HG02678 (cell line): ENCODE results near the gene SLC39A7.
A peak's percentile ranks its signal among the peaks of the same experiment; 100 is the strongest.

ENCODE experiments used
- ATAC-seq: cut with Tn5 transposase; IDR thresholded peaks from one replicate; pipeline ENCODE4 v1.9.1; 2021; ENCODE audit warnings: mild to moderate bottlenecking, moderate library complexity; ENCODE audit not compliant: unreplicated experiment

SLC39A7 gene, protein sequence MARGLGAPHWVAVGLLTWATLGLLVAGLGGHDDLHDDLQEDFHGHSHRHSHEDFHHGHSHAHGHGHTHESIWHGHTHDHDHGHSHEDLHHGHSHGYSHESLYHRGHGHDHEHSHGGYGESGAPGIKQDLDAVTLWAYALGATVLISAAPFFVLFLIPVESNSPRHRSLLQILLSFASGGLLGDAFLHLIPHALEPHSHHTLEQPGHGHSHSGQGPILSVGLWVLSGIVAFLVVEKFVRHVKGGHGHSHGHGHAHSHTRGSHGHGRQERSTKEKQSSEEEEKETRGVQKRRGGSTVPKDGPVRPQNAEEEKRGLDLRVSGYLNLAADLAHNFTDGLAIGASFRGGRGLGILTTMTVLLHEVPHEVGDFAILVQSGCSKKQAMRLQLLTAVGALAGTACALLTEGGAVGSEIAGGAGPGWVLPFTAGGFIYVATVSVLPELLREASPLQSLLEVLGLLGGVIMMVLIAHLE

GRCh38 chr6:33200219-33201146, at the start of gene SLC39A7, which contains the start of gene RXRB:
Gene SLC39A7 (plus strand): TSS chr6:33200867. CDS start chr6:33201246, 379 bp downstream.
Gene RXRB (minus strand): TSS chr6:33200665. CDS start chr6:33200476, 189 bp downstream.
- ATAC-seq = peak; percentile 66

DNA sequence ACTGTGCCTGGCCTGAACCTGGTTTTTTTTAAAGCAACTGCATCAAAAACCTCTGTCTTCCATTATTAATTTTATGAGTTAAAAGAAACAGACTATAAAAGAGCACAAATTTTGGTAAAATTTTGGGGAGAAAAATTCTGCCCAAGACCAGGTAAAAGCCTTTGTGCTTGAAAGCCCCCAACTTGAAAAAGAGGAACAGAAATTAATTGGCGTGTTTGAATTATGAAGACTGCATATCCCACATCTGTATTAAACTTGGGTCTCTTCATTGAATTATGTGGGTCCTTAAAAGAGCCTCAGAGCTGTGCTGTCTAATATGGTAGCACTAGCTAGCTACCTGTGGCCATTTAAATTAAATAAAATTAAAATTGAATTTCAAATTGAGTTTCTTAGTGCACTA, 49.6 kb upstream of the SLC39A7 start:
- no peak for ATAC-seq

DNA sequence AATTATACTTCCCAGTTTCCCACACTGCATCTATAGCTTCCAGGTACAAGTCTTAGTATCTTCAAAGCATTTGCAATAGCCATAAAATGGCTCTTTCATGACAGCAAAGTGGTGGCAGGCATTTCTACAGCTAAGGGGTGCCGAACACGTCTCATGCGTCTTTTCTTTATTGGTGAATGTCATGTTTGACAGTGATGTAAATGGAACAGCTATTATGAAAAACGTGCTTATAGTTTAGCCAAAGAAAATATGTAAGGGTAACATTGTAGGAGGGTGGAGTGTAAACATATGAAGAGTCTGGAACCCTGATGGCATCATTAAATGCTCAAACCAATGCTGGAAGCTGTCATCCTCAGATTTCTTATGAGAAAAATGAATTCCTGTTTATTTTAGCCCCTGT, 46.3 kb upstream of the SLC39A7 start:
- ATAC-seq = no peak

- no peak for ATAC-seq
Measured at GRCh38 chr6:33156561-33156960, 44.1 kb upstream of the SLC39A7 start.

DNA sequence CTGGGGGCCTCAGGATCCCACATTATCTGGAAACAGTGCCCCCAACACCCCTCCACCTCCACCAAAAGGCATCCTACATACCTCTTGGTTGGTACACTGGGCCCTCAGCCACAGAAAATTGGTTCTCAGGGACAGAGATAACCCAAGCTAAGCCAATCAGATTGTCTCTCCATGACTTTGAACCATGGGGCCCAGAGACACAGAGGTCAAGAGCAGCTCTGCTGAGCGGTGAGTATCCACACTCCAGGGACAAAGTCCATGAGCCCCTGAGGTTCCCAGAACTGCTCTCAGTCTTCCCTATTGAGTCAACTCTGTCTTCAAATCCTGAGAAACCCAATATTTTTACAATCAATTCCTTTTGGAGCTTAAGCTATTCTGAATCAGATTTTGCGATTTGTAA, 43.7 kb upstream of the SLC39A7 start:
- ATAC-seq = no peak

- no peak for ATAC-seq
Measured at GRCh38 chr6:33160096-33160495, 40.6 kb upstream of the SLC39A7 start.

- ATAC-seq = no peak
Measured at GRCh38 chr6:33160728-33161344, 39.8 kb upstream of the SLC39A7 start.

DNA sequence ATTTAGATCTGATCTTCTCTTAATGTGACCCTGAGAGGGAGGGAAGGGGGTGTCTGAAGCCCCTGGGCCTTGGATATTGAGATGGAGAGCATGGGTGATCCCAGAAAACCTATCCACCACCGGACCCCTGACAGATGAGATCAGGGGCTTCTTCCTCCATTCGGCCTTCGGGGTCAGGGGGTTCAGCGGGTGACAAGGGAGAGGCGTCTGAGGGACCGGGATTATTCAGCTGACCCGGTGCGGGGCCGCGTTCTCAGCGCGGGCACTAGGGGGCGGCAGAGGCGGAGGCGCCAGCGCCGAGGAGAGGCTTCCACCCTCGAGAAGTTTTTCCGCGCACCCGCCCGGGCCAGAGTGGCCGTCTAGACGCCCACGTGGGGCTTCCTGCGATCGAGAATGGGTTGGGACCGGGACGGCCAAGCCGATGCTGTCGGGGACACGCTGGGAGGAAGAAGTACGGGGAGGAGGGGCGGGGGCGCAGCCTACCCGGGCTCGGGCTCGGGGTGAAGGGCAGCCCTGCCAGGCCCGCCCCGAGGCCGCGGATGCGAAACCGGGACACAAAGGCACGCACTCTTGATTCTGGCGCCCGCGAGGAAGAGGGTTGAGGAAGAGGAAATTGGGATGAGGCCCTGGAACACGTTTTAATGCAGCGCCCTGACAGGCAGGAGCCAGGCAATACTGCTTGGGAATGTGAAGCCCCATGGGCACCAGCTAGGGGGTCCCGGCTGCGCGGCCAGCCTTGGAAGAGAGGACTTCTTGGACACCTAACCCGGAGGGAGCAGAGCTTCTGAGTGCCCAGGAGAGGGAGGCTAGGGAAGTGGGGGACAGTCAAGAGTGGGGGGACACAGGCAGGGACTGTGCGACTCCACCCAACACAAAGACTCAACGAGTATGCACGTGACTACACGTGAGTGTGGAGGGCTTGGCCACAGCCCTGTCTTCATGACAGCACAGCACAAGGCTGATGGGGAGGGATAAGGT, 39.0 kb upstream of the SLC39A7 start:
- peak; percentile 56 for ATAC-seq

DNA sequence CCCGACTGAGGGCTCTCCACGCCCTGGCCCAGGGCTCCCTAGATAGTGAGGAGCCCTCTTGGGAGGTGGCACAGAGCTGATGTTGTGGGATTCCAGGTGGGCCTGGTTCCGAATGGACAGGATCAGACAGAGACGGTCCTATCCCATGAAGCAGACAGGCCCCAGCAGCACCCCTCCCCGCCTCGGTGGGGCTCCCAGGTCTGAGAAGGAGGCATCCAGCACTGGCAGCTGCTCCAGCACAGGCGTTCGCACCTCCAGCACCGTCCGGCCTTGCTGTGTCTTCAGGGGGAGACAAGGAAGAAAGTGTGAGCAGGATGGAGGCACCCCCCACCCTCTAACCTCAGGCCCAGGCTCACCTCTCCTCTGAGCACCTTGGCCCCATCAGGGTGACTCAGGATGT, 37.1 kb upstream of the SLC39A7 start:
- no peak for ATAC-seq

DNA sequence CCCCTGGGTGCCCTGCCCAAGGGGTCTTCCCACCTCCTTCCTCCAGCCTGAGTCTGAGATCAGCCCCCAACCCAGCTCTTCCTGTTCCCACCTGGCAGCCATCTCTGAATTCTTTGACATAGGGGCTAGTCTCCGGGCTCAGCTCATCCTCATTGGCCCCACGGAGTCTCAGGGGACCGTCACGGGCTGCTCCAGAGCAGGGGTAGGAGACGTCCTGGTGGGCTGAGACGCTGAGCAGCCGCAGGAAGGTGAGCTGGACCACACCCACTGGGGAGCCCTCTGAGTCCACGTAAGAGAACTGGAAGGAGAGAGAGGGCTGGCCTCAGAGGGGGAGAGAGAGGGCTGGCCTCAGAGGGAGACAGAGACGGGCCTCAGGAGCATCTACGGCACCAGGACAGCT, 36.5 kb upstream of the SLC39A7 start:
- ATAC-seq = no peak

GRCh38 chr6:33164665-33165373, 35.8 kb upstream of the SLC39A7 start:
- ATAC-seq = no peak

GRCh38 chr6:33165581-33166258, 34.9 kb upstream of the SLC39A7 start:
- no peak for ATAC-seq

- ATAC-seq = no peak
Measured at GRCh38 chr6:33166363-33166762, 34.3 kb upstream of the SLC39A7 start.

GRCh38 chr6:33166811-33167210, 33.9 kb upstream of the SLC39A7 start:
- no peak for ATAC-seq

DNA sequence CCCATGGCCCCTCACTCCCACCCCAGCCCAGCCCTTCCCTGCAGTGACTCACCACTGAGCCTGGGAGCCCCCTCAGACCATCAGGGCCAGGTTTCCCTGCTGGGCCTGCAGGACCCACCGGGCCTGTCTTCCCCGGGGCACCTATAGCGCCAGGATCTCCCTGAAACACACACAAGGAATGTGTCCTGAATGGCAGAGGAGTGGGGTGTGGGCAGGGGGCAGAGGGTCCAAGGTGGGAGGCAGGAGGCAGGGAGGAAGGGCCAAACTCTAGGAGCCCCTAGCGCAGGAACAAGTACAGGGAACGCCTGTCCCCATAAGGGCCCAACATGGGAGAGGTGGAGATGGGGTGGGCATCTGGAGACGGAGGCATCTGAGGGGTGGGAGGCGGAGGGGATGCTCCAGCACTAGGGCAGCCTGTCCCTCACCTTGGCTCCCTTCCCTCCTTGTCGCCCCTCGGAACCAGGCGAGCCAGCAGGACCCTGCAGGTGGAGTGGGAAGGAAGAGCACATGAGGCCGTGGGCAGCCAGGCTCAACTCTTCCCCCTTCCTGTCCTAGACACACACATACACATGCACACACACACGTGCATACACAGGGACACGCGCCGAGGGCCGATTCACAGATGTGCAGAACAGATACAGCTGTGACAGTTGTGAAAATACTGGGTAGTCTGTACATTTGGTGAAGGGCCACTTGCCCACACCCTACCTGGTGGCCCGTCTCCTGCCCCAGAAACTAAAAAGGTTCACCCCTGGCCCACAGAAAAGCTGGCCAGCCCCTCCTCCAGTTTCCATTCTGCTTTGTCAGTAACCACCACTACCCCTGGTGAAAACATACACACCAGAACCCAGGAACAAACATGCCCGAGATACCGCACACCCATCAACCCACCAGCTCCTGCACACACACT, 33.0 kb upstream of the SLC39A7 start:
- no peak for ATAC-seq

GRCh38 chr6:33168284-33168601, 32.4 kb upstream of the SLC39A7 start:
- ATAC-seq = no peak

GRCh38 chr6:33168639-33169038, 32.0 kb upstream of the SLC39A7 start:
- no peak for ATAC-seq
